A673 (cell line): ENCODE data around the gene PTGES3.

ENCODE experiments used
- EZH2 ChIP-seq: fragments of 200-600 bp; sonication (generic); IDR thresholded peaks from 2 replicates; pipeline ENCODE4 v1.6.1; 2017; ENCODE audit warnings: borderline replicate concordance, low read depth, mild to moderate bottlenecking, mixed read lengths, antibody characterized with exemption, low read length; ENCODE audit not compliant: poor library complexity, severe bottlenecking
- TF ChIP-seq, protein P1 (sequence below): fragments of 300-800, 200-600 bp; sonication (generic); conservative IDR thresholded peaks from 2 replicates; pipeline ENCODE4 v1.5.1; 2017; ENCODE audit warnings: low read depth, mild to moderate bottlenecking, antibody characterized with exemption, low read length, moderate library complexity, mixed read lengths

DNA sequence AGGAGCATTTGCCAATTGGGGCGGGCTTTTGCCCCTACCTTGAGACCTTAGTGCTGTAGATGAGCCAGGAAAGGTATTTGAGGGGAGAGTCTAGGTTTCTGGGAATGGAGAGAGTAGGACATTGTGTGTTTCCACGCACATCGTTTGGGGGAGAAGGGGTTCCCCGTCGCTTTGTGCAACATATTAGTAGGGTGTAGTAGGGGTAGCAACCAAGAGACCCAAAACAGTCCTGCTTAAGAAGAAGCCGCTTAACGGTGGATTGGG, 694 bp upstream of the PTGES3 start:
- TF ChIP-seq, protein P1, sequence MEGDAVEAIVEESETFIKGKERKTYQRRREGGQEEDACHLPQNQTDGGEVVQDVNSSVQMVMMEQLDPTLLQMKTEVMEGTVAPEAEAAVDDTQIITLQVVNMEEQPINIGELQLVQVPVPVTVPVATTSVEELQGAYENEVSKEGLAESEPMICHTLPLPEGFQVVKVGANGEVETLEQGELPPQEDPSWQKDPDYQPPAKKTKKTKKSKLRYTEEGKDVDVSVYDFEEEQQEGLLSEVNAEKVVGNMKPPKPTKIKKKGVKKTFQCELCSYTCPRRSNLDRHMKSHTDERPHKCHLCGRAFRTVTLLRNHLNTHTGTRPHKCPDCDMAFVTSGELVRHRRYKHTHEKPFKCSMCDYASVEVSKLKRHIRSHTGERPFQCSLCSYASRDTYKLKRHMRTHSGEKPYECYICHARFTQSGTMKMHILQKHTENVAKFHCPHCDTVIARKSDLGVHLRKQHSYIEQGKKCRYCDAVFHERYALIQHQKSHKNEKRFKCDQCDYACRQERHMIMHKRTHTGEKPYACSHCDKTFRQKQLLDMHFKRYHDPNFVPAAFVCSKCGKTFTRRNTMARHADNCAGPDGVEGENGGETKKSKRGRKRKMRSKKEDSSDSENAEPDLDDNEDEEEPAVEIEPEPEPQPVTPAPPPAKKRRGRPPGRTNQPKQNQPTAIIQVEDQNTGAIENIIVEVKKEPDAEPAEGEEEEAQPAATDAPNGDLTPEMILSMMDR, result no peak
- no peak for TF ChIP-seq EZH2
